Lung (tissue), 16 donors: ENCODE data around the gene KANSL3. TPM values are rescaled to one million over a fixed set of nuclear protein-coding genes. Genes with fewer than 3 reads are reported as not detected.

Experiments used
- ATAC-seq: fragments of 200-7000 bp; cut with Tn5 transposase; one replicate; pipeline ENCODE4 v1.9.1; 2020; ENCODE audit warnings: moderate number of reproducible peaks; ENCODE audit not compliant: insufficient read depth, low FRiP score
- DNase-seq, 3 donors: peaks; one replicate each; pipeline ENCODE4 v3.0.0-alpha.2; 2013 to 2017
- H3K27ac ChIP-seq, 2 donors: one replicate each; pipeline ENCODE4 v1.5.1; 2013; ENCODE audit warnings: mild to moderate bottlenecking in 2 of 2, moderate library complexity in 2 of 2, control low read depth in 1 of 2, inconsistent platforms in 1 of 2, low read depth in 1 of 2, low read length in 1 of 2
- H3K27me3 ChIP-seq, 3 donors: one replicate each; pipeline ENCODE4 v1.5.1; 2013; ENCODE audit warnings: low read length in 2 of 3; ENCODE audit not compliant: control insufficient read depth in 3 of 3, insufficient read depth in 3 of 3
- H3K36me3 ChIP-seq, 4 donors: one replicate each; pipeline ENCODE4 v1.5.1; 2013; ENCODE audit warnings: low read length in 4 of 4, mild to moderate bottlenecking in 1 of 4, moderate library complexity in 1 of 4; ENCODE audit not compliant: control insufficient read depth in 4 of 4, insufficient read depth in 4 of 4
- H3K4me1 ChIP-seq, 5 donors: one replicate each; pipeline ENCODE4 v1.5.1; 2013; ENCODE audit warnings: low read length in 5 of 5, mild to moderate bottlenecking in 2 of 5, moderate library complexity in 1 of 5; ENCODE audit not compliant: control insufficient read depth in 5 of 5, insufficient read depth in 5 of 5
- H3K4me3 ChIP-seq: one replicate; pipeline ENCODE4 v1.5.1; 2013; ENCODE audit warnings: mild to moderate bottlenecking, control low read depth, moderate library complexity
- H3K9ac ChIP-seq, 2 donors: one replicate each; pipeline ENCODE4 v1.5.1; 2013; ENCODE audit warnings: low read length in 2 of 2, control low read depth in 1 of 2; ENCODE audit not compliant: insufficient read depth in 1 of 2
- H3K9me3 ChIP-seq, 4 donors: one replicate each; pipeline ENCODE4 v1.5.1; 2013; ENCODE audit warnings: low read length in 3 of 4, mild to moderate bottlenecking in 1 of 4, moderate library complexity in 1 of 4; ENCODE audit not compliant: control insufficient read depth in 4 of 4, insufficient read depth in 3 of 4
- CTCF ChIP-seq: IDR thresholded peaks from 2 replicates; pipeline ENCODE4 v1.5.1; 2012; ENCODE audit warnings: mild to moderate bottlenecking; ENCODE audit errors: control extremely low read depth, extremely low read depth
- WGBS, 2 donors: extraction: QIAGEN DNeasy Blood & Tissue Kit; methylation state at CpG; one replicate each; pipeline ENCODE4 v1.1.7; 2013; 5-methylcytosine and 5-hydroxymethylcytosine counted together
- long read RNA-seq, 5 donors: transcript quantifications; one replicate each; lab custom pipeline, GENCODE V29; 2026
- polyA plus RNA-seq, 2 donors: library from polyadenylated mRNA; stranded (reverse); fragments of 200-250 nt; gene quantifications; one replicate each; pipeline ENCODE4 v1.2.1, GENCODE V29; 2013
- total RNA-seq, 2 donors: library from RNA; depleted of rRNA in 1 of 2; stranded (reverse); fragments of >200 nt in 1 of 2; gene quantifications; one replicate each; pipeline ENCODE4 v1.2.1, GENCODE V29; 2014 to 2021
- donor health status: control.
- donor health status: control.
- donor health status: Bipolar disorder and iron deficiency.
- donor health status: healthy.
- donor health status: DM: yes; HTN: yes; CAD: no.

KANSL3 gene
- total RNA-seq (10 to 100 TPM; 49.1 to 91.4 TPM), polyA plus RNA-seq (10 to 100 TPM; 16.7 to 18.2 TPM)
- long read RNA-seq, donor 1, partial matches to known transcripts: 0 of 2 reads
- long read RNA-seq, donor 1, other reads (novel, unspliced or antisense): 0 of 2 reads
- long read RNA-seq, donor 2: 0 reads
- long read RNA-seq, donor 3, partial matches to known transcripts: 0 of 1 reads
- long read RNA-seq, donor 3, other reads (novel, unspliced or antisense): 0 of 1 reads
- long read RNA-seq, donor 4: 0 reads
- long read RNA-seq, donor 5, full-length matches to known transcripts: 1 of 1 reads
- long read RNA-seq, donor 5, partial matches to known transcripts: 0 of 1 reads
- long read RNA-seq, donor 5, other reads (novel, unspliced or antisense): 0 of 1 reads

- 8 to 10% methylated on average over 64 to 67 of the region's 67 CpGs for WGBS, 2 donors
- DNase-seq (peak; percentile 95 to 98 (median 95)), ATAC-seq (peak; percentile 95)
- peaks cover 0 to 8% (median 5%) of the 10 kb centered on the region in 4 donors for H3K36me3 ChIP-seq
- no peaks in the 10 kb centered on the region for H3K27me3 ChIP-seq
- H3K27ac ChIP-seq: peak within 1 kb of the TSS; percentile 96 to 98
- H3K4me3 ChIP-seq: peak within 1 kb of the TSS; percentile 58
- H3K9ac ChIP-seq: peak within 1 kb of the TSS in 1 of 2 donors; percentile 84
- peaks cover 0 to 23% (median 6%) of the 10 kb centered on the region in 5 donors for H3K4me1 ChIP-seq
- no peak for TF ChIP-seq CTCF
- H3K9me3 ChIP-seq: no peaks in the 10 kb centered on the region
Observed at GRCh38 chr2:96638144-96639121, at the start of gene KANSL3. Gene KANSL3, minus strand, starts transcription at chr2:96638312. Its CDS starts 1,177 bp downstream, at chr2:96637135.

- no peak overlapping the region for H3K4me3 ChIP-seq
- no peaks in the 10 kb centered on the region for H3K9me3 ChIP-seq
- H3K4me1 ChIP-seq: peaks cover 0 to 24% (median 10%) of the 10 kb centered on the region in 5 donors
- DNase-seq (no peak), ATAC-seq (no peak)
- H3K36me3 ChIP-seq: no peaks in the 10 kb centered on the region
- 95 to 98% methylated on average over 3 of the region's 3 CpGs for WGBS, 2 donors
- no peak overlapping the region for H3K9ac ChIP-seq
- no peaks in the 10 kb centered on the region for H3K27me3 ChIP-seq
- no peak for TF ChIP-seq CTCF
- H3K27ac ChIP-seq: no peak overlapping the region
Observed at GRCh38 chr2:96687266-96687665, 49.2 kb upstream of the KANSL3 start.

- no peak for TF ChIP-seq CTCF
- peak; percentile 77 to 84 (median 77) for DNase-seq
- H3K4me3 ChIP-seq: no peak overlapping the region
- WGBS, 2 donors: 58 to 60% methylated on average over 17 to 19 of the region's 19 CpGs
- H3K9me3 ChIP-seq: no peaks in the 10 kb centered on the region
- peaks cover 0 to 21% (median 10%) of the 10 kb centered on the region in 5 donors for H3K4me1 ChIP-seq
- no peaks in the 10 kb centered on the region for H3K27me3 ChIP-seq
- H3K36me3 ChIP-seq: no peaks in the 10 kb centered on the region
- H3K27ac ChIP-seq: no peak overlapping the region
- ATAC-seq: peak; percentile 22
- H3K9ac ChIP-seq: no peak overlapping the region
Observed at GRCh38 chr2:96685577-96686459, 47.7 kb upstream of the KANSL3 start.
